GDM1 (cell line): ENCODE measurements around the gene ITPK1.

Experiments
- DNase-seq: peaks from one replicate; lab custom pipeline; 2025; lab: John Stamatoyannopoulos, UW

Gene ITPK1

DNA sequence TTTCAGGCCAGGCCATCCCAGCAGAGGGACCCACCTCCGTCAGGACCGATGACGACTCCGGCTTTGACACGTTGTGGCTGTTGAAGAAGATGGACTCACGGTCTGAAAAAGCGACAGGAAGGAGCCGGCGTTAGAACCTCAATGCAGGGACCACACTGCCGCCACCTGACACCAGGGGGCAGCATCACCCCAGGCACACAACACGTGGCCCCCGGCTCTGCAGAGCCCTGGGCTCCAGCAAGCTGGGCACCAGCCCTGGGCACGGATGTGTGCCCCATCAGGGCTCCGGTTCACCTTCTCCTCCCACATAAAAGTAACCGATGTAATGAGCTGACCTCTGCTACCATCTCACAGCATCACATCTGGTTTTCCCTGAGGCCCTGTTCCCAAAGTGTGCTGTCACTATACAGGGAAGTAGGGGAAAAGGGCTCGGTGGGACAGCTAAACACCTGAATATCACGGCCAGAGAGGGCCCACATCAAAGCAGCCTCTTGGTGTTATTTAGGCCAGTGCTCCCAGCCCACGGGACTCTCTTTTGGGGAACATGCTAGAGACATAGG is 163.7 kb downstream of the ITPK1 start:
- peak; percentile 43 for DNase-seq

DNA sequence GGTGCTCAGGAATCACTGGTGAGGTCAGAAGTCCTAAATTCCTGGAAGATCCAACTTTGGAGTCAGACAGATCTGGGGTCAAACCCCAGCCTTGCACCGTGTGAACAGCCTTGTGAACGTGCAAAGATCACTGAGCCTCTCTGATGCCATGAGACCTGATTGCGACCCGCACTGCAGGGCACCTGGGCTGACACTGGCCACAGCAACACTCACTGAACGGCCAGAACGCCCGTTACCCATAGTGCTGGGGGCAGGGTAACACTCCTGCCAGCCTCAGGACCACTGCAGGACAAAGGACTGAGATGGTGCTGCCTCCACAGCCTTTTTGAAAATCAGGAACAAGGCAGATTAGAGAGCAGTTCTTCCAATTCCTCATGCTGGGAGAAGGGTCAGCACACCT is 164.5 kb downstream of the ITPK1 start:
- no peak for DNase-seq

DNA sequence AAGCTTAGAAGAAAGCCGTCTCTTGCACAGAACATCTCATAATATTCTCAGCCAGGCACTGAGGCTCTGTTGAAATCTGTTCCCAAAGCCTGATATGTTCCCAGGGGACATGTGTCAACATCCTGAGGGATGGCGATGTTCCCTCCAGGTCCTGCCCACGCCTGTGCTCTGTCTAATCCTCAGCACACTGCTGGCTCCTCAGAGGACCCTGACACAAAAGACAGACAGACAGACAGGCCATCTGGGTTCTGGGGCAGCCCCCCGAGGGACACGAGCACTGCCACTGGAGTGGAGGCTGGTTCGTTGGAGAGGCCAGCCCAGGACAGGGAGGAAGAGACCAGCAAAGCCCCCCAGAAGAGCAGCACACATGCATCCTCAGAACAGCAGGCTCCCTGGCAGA is 165.0 kb downstream of the ITPK1 start:
- DNase-seq: no peak

DNA sequence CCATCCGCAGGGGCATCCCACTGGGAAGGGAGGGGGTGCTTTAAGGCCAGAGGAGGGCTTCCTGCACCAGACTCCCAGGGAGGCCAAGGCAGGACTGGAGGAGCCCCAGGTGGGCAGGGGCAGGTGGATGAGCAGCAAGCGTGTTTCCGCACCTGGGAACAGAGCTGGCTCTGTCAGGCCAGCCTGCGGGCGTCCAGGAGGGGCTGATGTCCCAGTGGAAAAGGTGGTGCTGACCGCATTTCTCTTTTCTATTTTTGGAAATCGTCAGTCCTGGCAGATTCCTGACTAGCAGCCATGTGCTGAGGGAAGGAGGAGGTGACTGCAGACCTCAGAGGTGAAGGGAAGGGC is 165.6 kb downstream of the ITPK1 start:
- DNase-seq: no peak

DNA sequence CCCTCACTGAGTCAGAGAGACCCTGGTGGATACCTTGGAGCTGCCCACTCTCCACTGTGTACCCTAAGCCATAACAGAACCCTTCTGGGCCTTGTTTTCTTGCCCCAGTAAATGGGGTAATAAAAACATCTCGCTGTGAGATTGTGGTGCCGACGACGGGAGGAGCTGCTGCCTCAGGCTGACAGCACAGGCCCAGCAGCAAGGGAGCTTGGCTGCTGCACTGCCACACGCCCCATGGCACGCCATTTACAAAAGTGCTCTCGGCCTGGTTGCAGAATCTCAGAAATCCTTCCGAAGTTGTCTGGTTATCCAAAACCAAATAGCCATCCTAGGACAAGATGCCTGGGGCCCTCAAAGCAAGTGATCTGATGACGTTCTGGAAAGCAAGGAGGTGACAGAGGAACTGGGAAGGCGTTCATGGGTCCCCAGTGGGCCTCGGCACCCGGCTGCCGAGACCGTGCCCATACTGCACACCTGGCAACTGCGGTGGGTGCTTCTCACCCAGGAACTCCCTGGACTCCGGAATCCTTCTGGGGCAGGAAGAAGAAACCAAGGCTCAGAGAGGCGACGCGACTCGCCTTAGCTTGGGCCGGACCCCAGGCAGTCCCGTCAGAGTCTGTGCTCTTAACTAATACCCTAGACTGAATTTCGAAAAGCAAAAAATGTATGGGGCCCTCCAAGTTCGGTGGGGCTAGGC is 166.1 kb downstream of the ITPK1 start:
- DNase-seq: no peak

DNA sequence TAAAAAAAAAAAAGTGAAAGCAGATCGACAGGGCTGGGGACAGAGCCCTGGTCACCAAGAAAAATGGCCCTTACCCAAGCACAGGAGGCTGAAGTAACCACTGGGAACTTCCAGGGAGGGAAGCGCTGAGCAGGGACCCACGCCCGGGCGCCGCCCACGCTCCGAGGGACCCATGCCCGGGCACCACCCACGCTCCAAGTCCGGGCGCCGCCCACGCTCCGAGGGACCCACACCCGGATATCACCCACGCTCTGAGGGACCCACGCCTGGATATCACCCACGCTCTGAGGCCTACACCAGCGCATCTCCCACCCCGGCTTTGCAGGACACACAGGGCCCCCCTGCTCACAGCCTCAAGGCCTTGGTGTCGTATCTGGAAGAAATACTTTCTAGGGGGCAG is 167.1 kb downstream of the ITPK1 start:
- no peak for DNase-seq

DNA sequence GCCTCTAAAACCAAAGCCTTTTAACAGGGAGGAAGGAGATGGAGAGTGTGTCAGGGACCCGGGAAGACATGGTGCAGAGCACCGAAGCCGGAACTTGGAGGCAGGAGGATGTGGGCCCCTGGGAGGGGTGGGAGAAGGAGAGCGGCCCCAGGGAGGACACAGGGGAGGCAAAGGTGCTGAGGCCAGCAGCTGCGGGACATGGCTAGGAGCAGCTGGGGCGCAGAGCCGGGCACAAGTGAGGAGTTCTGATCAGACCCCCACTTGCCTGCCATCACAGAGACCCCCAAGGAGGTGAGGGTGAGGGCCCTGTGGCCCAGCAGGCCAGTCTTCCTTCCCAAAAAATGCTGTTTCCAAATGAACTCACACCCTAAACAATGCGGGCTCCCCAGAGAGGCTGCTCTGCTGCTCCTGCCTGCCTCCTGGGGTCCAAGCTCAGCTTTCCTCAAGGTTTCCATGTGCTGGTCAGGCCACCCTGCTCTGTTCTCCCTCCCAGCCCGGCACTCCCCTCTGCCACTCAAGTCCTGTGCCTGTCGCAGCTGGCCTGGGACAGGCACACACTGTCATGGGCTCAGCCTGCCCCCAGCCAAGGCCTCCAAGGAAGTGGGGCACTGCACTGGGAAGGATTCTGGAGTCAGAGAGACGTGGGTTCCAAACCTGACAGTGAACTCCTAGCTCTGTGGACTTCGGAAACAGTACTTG is 168.7 kb downstream of the ITPK1 start:
- DNase-seq: no peak

DNA sequence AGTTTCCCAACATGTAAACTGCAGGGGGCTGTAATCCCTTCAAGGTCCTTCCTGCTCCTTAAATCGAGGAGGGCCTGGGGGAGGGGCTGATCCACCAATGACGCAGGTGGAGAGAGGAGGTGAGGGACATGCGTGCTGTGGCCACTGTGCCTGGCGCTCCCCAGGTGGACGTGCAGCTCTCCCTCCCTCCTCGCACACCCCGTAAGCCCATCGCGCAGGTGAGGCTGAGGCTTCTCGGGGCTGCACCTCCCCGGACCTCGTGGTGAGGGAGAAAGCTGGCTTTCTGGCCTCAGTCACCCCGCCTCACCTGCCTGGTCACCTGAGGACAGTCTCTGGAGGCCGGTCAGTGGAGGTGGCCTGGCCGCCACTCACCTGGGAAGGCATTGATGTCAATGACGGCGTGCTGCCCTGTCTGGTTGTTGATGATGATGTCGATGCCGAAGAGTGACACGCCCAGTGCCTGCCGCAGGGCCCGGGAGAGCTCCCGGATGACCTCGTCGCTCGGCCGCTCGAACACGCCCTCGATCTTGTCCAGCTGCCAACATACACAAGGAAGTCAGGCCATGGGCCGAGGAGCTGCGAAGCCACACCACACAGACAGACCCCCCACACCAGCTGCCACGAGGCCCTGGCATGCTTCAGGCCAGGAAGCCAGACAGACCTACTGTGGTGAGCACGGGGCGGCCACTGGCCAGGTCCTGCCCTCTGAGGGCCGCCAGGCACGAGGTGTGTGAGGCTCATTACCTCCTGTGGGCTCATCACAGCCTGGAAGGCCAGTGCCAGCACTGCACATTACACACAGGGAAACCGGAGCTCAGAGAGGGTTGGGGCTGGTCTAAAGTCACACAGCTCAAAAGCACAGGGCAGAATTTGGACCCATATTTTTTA is 169.5 kb downstream of the ITPK1 start:
- DNase-seq: no peak

DNA sequence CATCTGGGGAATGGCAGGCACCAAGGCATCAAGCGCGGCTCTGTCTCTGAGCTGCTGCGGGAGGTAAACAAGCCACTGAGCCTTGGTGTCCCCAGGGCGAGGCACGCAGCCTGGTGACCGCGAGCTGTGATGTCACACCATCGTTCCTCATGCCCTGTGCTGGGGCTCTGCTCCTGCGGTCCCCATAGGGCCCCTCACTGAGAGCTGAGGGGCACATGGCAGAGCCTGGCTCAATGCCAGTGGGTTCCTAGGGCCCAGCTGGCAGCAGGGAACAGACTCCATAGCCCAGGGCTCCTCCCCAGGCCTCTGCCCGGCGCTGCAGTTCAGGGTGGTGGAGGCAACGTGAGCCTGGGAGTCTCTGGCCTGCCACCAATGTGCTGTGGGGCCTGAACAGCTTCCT is 170.2 kb downstream of the ITPK1 start:
- DNase-seq: no peak

DNA sequence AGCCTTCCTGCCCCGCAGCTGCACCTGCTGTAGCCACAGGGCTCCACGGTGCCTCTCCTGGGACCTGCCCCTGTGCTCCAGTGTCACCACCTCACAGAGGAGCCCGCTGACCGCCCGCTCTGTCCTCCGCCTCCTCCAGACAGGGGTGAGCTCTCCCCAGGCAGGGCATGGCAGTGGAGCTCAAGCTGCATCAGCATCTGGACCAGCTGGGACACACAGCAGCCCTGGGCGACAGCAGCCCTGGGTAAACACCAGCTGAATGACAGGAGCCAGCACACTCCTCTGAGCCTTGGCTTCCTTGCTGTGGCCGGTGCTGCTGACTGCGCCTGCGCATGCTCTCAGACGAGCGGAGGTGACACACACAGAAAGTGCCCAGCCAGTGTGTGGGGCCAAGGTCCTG is 170.7 kb downstream of the ITPK1 start:
- DNase-seq: no peak

DNA sequence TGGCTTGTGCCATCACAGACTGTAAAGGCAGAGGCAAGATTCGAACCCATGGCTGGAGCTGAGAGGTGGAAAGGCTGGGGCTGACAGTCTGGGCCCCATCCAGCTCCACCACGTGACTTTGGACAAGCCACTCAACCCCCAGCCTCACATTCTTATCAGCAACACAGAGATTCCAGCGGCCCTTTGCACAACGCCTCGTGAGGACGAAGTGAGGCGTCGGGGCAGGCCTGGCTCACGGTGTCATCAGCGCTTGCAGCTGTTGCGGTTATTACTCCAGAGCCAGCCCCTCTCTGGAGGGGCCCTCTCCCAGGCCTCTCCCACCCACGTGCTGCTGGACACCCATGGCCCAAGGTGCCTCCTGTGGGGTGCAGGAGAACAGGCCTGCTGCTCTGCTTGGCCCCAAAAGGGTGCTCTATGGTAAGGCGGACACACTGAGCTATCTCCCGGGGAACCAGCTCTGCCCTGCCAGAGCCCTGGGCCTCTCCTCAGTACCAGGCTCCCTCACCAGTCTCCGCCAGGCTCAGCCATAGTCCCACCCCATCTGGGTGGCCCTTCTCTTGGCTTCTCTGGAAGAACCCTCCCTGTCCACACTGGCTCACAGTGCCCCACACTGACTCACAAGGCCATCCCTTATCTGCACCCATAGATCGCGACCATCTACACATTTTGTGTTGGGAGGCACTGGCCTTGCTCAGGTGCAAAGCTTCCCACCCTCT is 171.7 kb downstream of the ITPK1 start:
- no peak for DNase-seq

DNA sequence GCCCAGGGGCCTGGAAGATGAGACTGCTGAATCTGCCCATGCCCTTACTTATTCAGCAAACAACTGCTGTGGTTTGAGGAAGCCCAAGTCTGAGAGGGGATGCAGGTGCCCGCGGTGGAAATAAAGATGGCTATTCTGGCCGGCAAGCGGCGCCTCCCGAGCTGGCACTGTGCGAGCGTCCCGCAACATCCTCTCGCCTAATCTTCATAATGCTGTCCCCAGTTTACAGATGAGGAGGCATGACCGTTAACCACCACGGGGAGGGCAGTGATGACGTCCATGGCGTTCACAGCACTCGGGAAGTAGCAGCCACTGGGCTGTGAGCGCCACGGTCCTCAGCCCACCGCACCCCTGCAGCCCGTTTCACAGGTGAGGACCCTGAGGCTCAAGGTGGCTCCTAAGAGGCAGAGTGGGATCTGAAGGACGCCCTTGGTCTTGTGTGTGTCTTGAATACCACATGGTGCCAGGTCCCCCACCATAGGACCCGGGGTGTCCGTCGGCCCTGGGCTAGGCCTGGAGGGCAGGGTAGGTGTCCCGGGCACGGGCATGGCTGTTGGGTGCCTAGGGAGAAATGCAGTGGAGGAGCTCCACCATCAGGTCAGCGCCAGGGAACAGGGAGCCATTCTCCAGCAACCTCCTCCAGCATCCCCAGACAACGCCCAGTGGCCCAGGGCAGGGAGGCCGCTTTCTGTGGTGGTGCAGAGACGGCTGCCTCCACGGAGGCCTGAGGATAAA is 172.6 kb downstream of the ITPK1 start:
- DNase-seq: no peak

DNA sequence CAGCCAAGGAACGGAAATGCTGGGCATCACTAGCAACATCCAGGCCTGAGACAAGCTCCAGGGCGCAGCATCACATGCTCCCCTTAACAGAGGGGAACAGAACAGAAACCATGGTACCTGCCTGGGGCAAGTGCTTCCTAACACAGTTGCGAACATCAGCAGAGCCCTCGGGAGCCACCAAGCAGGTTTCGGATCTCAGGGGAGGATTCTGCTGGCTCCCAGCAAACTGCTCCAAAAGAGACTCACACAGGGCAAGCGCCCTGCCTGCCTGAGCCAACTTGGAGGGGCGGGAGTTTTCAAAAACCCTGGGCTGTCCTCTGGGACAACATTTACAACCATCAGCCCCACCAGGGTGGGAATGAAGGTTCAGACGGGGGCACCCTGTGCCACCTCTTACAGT is 173.1 kb downstream of the ITPK1 start:
- DNase-seq: no peak

DNA sequence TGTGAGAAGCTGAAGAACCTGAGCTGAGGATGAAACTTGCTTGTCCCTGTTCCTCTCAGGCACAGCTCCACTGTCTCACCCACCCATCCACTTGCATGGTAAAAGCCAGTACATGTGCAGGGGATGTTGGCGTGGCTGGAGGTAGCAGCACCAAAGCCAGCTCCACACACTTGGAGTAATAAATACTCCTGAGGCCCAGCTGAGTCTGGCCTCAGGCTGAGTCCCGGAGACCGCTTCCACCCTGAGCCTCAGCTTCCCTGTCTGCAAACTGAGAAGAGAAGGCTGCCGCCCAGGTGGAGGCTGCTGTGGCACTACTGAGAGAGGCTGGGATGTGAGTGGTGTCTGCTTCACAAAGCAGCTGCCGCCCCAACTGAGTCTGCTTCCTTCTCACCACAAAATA is 173.6 kb downstream of the ITPK1 start:
- no peak for DNase-seq

DNA sequence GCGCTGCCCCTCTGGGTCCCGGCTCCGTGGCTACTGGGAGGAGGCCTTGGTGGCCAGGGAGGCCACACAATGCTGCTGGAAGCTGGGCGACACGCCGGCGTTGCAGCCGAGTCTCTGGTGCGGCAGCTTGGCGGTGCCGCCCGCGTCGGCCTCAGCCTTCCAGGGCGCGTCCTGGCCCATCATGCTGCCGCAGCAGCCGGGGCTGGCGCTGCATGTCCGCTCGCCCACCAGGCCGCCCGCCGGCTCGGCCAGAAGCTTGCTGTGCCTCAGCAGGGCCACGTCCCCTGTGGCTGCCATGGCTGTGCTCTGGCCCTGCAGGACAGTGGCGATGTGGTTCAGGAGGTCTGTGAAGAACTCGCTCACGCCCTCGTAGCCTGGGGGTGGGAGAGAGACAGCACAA is 174.2 kb downstream of the ITPK1 start:
- no peak for DNase-seq

DNA sequence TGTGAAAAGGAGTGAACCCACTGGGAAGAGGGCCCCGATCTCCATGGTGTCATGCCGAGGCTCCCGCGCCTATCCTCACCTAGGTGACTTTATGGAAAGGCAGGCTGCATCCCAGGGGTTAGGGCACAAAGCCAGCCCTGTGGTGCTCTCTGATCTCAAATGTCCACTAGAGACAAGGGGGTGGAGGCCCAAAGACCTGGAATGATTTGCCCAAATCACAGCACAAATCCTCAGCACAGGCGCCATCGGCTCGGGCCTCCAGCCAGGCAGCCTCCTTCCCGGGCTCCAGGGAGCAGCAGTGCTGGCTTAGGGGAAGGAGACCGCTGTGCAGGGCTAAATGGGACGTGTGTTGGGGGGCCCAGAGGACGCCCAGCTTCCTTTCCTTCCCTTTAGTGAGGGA is 175.2 kb downstream of the ITPK1 start:
- DNase-seq: no peak

DNA sequence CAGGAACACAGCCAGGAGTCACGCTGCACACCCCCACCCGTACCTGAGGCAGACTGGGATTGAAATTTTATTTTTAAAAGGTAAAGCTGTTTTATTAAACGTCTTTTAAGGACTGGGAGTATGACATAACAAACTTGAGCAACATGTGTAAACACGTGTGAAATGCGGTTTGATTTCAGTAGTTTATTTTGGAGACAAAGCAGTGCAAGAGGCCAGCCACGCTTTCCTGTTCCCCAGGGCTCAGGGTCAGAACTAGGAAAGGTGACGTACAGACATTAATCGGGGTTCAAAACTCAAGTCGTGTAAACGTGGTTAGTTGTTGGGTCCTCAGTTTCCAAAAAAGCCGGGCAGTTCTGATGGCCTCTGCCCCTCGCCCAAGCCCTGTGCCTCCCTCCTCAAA is 176.0 kb downstream of the ITPK1 start:
- DNase-seq: no peak

DNA sequence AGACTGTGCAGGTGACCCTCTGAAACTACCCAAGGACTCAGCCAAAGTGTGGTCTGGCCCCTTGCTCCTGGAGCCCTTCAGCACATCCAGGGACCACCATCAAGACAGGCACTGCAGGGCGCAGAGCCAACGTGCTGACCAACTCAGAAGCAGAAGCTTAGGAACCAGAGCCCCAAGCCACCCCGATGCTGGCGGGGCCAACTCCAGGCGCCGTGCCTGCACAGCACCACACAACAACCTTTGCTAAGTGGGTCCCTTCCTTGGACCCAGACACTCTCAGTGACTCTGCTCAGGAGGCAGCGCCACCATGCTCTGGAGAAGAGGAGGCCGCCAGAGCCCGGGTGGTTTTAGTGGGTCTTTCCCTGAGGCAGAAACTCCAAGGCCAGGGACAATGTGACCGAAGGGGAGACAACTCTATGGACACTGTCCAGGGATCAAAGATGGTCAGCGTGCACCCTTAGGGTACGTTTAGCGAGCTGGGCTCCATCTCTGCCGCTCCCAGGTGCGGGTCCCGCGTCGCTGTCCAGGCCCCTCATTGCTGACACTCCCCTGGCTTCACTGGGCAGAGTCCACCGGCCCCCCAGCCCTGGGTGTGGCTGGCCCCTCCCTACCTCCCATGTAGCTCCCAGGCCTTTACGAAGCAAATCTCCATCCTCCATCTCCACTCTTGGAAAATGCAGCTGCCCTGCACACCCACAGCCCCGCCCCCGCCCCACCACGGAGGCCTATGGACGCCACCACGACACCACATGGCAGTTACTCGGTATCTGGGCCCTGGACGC is 176.6 kb downstream of the ITPK1 start:
- no peak for DNase-seq

DNA sequence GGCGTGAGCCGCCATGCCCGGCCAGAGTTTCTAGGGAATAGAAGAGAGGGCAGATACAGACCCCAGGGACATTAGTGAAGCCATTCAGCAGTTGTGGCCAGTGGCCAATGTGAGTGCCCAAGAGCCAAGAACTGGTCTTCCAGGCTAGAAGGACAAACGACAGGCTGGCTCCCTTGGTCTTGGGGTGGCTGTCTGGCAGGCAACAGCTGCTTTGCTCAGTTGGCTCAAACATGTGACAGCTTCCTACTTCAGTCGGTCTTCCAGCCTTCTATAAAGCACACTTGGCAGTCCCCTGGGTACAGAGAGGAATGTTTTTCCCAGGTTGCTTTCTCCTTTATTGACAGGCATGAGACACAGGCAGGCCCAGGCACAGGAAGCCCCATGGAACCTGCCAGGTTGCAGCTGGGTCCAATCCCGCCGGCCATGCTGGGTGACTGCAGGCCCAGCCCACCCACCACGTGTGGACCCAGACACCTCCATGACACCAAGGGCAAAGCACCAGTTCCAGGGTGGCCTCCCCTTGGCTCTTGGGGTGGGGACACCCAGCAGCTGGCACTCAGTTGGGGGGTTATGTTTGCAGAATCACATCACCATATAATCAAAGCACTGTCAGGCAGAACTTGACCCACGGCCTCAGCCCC is 177.4 kb downstream of the ITPK1 start:
- DNase-seq: no peak
